MM.1S (cell line): ENCODE results near the gene CHP1.
"Not testable (repeated sequence)": the region's sequence is repeated elsewhere in the genome, so short reads cannot be mapped to it uniquely, and the experiment has no call there.

Experiments used
- DNase-seq: peaks from one replicate; pipeline ENCODE4 v3.0.0-alpha.2; 2015
- H2AFZ ChIP-seq: fragments of 300-600 bp; sonication (generic); 2 replicates; pipeline ENCODE4 v1.6.0; 2016; ENCODE audit warnings: antibody characterized with exemption, low read length
- H3F3A ChIP-seq: fragments of 300-600 bp; sonication (generic); 2 replicates; pipeline ENCODE4 v1.6.1; 2016; ENCODE audit warnings: mild to moderate bottlenecking, antibody characterized with exemption, low read length, moderate library complexity, mixed read lengths; ENCODE audit not compliant: insufficient read depth
- H3K27ac ChIP-seq: fragments of 300-600 bp; sonication (generic); 2 replicates; pipeline ENCODE4 v1.5.1; 2016; ENCODE audit warnings: mild to moderate bottlenecking, low read length
- H3K27me3 ChIP-seq: fragments of 300-600 bp; sonication (generic); replicated peaks from 2 replicates; pipeline ENCODE4 v1.6.0; 2016; ENCODE audit warnings: low read length; ENCODE audit not compliant: insufficient read depth
- H3K36me3 ChIP-seq: fragments of 300-600 bp; sonication (generic); replicated peaks from 2 replicates; pipeline ENCODE4 v1.6.1; 2016; ENCODE audit warnings: mild to moderate bottlenecking, low read length, mixed read lengths; ENCODE audit not compliant: insufficient read depth
- H3K4me1 ChIP-seq: fragments of 300-600 bp; sonication (generic); 2 replicates; pipeline ENCODE4 v1.6.1; 2016; ENCODE audit warnings: low read length, mixed read lengths
- H3K4me2 ChIP-seq: fragments of 300-600 bp; sonication (generic); 2 replicates; pipeline ENCODE4 v1.6.0; 2016; ENCODE audit warnings: low read depth, low read length
- H3K4me3 ChIP-seq: fragments of 300-600 bp; sonication (generic); 2 replicates; pipeline ENCODE4 v1.5.1; 2016; ENCODE audit warnings: low read length, mixed read lengths
- H3K79me2 ChIP-seq: fragments of 300-600 bp; sonication (generic); 2 replicates; pipeline ENCODE4 v1.6.1; 2016; ENCODE audit warnings: mixed run types, low read length, mixed read lengths
- H3K9ac ChIP-seq: fragments of 300-600 bp; sonication (generic); 2 replicates; pipeline ENCODE4 v1.6.1; 2016; ENCODE audit warnings: low read length, mixed read lengths
- H3K9me2 ChIP-seq: fragments of 300-600 bp; sonication (generic); replicated peaks from 2 replicates; pipeline ENCODE4 v1.6.1; 2016; ENCODE audit warnings: mild to moderate bottlenecking, low read length, mixed read lengths; ENCODE audit not compliant: insufficient read depth
- H3K9me3 ChIP-seq: fragments of 300-600 bp; sonication (generic); replicated peaks from 2 replicates; pipeline ENCODE4 v1.6.1; 2016; ENCODE audit warnings: mild to moderate bottlenecking, low read length, mixed read lengths; ENCODE audit not compliant: insufficient read depth
- H4K20me1 ChIP-seq: fragments of 300-600 bp; sonication (generic); 2 replicates; pipeline ENCODE4 v1.6.1; 2016; ENCODE audit warnings: mild to moderate bottlenecking, low read length, moderate library complexity, mixed read lengths; ENCODE audit not compliant: insufficient read depth
- CTCF ChIP-seq: fragments of 300-600 bp; sonication (generic); IDR thresholded peaks from 2 replicates; pipeline ENCODE4 v1.5.1; 2016; ENCODE audit warnings: antibody characterized with exemption, low read length, mixed read lengths
- EZH2 ChIP-seq: fragments of 300-600 bp; sonication (generic); optimal IDR thresholded peaks from 2 replicates; pipeline ENCODE3; 2017; ENCODE audit warnings: low read depth, mild to moderate bottlenecking, antibody characterized with exemption, low read length, mixed read lengths
- EZH2phosphoT487 ChIP-seq: fragments of 300-600 bp; sonication (generic); IDR thresholded peaks from 2 replicates; pipeline ENCODE4 v1.6.1; 2018; ENCODE audit warnings: antibody characterized with exemption, low read length

Gene CHP1

GRCh38 chr15:41291065-41291631 is 60.1 kb downstream of the CHP1 start:
- no peaks in the 10 kb centered on the region for H3K9me3 ChIP-seq
- no peak overlapping the region for H3K4me2 ChIP-seq
- no peaks in the 10 kb centered on the region; the same call in 1 of the 2 replicates for H3K4me1 ChIP-seq
- no peak overlapping the region for H3K9ac ChIP-seq
- H3K27ac ChIP-seq, result no peak overlapping the region
- H3K27me3 ChIP-seq, result no peaks in the 10 kb centered on the region
- no peaks in the 10 kb centered on the region for H3F3A ChIP-seq
- H4K20me1 ChIP-seq, result no peaks in the 10 kb centered on the region
- no peak overlapping the region for H3K4me3 ChIP-seq
- H3K36me3 ChIP-seq, result peaks cover 20% of the 10 kb centered on the region
- peaks cover 26% of the 10 kb centered on the region for H3K79me2 ChIP-seq
- no peak for TF ChIP-seq EZH2phosphoT487
- TF ChIP-seq EZH2, result no peak
- TF ChIP-seq CTCF, result no peak
- H3K9me2 ChIP-seq, result no peaks in the 10 kb centered on the region
- no peak for DNase-seq
- no peak overlapping the region for H2AFZ ChIP-seq

- H3K4me3 ChIP-seq, result no peak overlapping the region
- H3K4me1 ChIP-seq, result peaks cover under 1% of the 10 kb centered on the region; the same call in 1 of the 2 replicates
- no peak overlapping the region for H3K4me2 ChIP-seq
- H4K20me1 ChIP-seq, result no peaks in the 10 kb centered on the region
- peaks cover 16% of the 10 kb centered on the region for H3K79me2 ChIP-seq
- no peak overlapping the region for H3K27ac ChIP-seq
- H3K9me2 ChIP-seq, result no peaks in the 10 kb centered on the region
- no peak overlapping the region for H3K9ac ChIP-seq
- no peaks in the 10 kb centered on the region for H3K27me3 ChIP-seq
- peaks cover 8% of the 10 kb centered on the region for H3K36me3 ChIP-seq
- no peak overlapping the region for H2AFZ ChIP-seq
- TF ChIP-seq CTCF (no peak), EZH2 (no peak), EZH2phosphoT487 (no peak)
- no peak for DNase-seq
- H3F3A ChIP-seq, result no peaks in the 10 kb centered on the region
- H3K9me3 ChIP-seq, result no peaks in the 10 kb centered on the region
These were observed 61.5 kb downstream of the CHP1 start for GRCh38 chr15:41292521-41292920.

- not testable (repeated sequence) for H3K9me2 ChIP-seq, H2AFZ ChIP-seq, DNase-seq, H3K9me3 ChIP-seq, H3K27me3 ChIP-seq, H3K4me1 ChIP-seq, H3K36me3 ChIP-seq, H3K79me2 ChIP-seq, H3K27ac ChIP-seq, H3F3A ChIP-seq, H3K4me3 ChIP-seq, H3K4me2 ChIP-seq, H4K20me1 ChIP-seq, H3K9ac ChIP-seq
These were observed 70.1 kb downstream of the CHP1 start for GRCh38 chr15:41301139-41301538.

- DNase-seq, result no peak
- no peaks in the 10 kb centered on the region for H3K9me3 ChIP-seq
- no peaks in the 10 kb centered on the region for H3K36me3 ChIP-seq
- no peak overlapping the region for H3K9ac ChIP-seq
- no peak overlapping the region for H3K4me3 ChIP-seq
- H3K9me2 ChIP-seq, result no peaks in the 10 kb centered on the region
- H4K20me1 ChIP-seq, result 0 out of 2 replicates have a peak, but pooled peaks cover under 1% of the 10 kb centered on the region
- no peaks in the 10 kb centered on the region for H3K27me3 ChIP-seq
- no peak overlapping the region for H3K4me2 ChIP-seq
- H3K4me1 ChIP-seq, result peaks cover 6% of the 10 kb centered on the region
- H2AFZ ChIP-seq, result no peak overlapping the region
- H3K79me2 ChIP-seq, result 0 out of 2 replicates have a peak, but pooled peaks cover 7% of the 10 kb centered on the region
- H3K27ac ChIP-seq, result no peak overlapping the region
- TF ChIP-seq EZH2phosphoT487 (no peak), EZH2 (no peak), CTCF (no peak)
- H3F3A ChIP-seq, result no peaks in the 10 kb centered on the region
These were observed 70.5 kb downstream of the CHP1 start for GRCh38 chr15:41301587-41301986.
